GM12878 (cell line): ENCODE results near the gene PPRC1.

Experiments
- JUNB ChIP-seq: IDR thresholded peaks from 2 replicates; pipeline ENCODE4 v1.6.1; 2016; ENCODE audit warnings: antibody characterized with exemption, mild to moderate bottlenecking
- POLR2AphosphoS5 ChIP-seq: IDR thresholded peaks from 2 replicates; pipeline ENCODE4 v1.6.1; 2011; ENCODE audit warnings: mild to moderate bottlenecking, low read length, inconsistent platforms
- RAD21 ChIP-seq: IDR thresholded peaks from 2 replicates; pipeline ENCODE4 v1.6.1; 2011; ENCODE audit warnings: mild to moderate bottlenecking, low read depth, low read length, moderate library complexity; ENCODE audit not compliant: insufficient read depth
- RELB ChIP-seq: fragments of 450-650 bp; IDR thresholded peaks from 2 replicates; pipeline ENCODE4 v1.6.1; 2017; ENCODE audit warnings: low read depth, mild to moderate bottlenecking, moderate library complexity
- SMC3 ChIP-seq: IDR thresholded peaks from 2 replicates; pipeline ENCODE4 v1.6.1; 2011; ENCODE audit warnings: low read length, improper control_type of control experiment, borderline replicate concordance
- TF ChIP-seq, protein P1 (sequence below), 3 experiments: IDR thresholded peaks in 2 of 3; conservative IDR thresholded peaks in 1 of 3; 2 replicates each; pipeline ENCODE4 v1.5.1; 2011; ENCODE audit warnings: low read depth in 3 of 3, low read length in 3 of 3, mild to moderate bottlenecking in 3 of 3, control low read depth in 2 of 3, moderate library complexity in 2 of 3, inconsistent platforms in 1 of 3, mixed read lengths in 1 of 3; ENCODE audit not compliant: control insufficient read depth in 2 of 3, insufficient read depth in 1 of 3; ENCODE audit errors: extremely low read depth in 1 of 3

GRCh38 chr10:102106998-102107397 is 25.8 kb upstream of the PPRC1 start:
- TF ChIP-seq RELB (no peak), JUNB (no peak), POLR2AphosphoS5 (no peak), RAD21 (no peak), SMC3 (no peak)
- TF ChIP-seq, protein P1, sequence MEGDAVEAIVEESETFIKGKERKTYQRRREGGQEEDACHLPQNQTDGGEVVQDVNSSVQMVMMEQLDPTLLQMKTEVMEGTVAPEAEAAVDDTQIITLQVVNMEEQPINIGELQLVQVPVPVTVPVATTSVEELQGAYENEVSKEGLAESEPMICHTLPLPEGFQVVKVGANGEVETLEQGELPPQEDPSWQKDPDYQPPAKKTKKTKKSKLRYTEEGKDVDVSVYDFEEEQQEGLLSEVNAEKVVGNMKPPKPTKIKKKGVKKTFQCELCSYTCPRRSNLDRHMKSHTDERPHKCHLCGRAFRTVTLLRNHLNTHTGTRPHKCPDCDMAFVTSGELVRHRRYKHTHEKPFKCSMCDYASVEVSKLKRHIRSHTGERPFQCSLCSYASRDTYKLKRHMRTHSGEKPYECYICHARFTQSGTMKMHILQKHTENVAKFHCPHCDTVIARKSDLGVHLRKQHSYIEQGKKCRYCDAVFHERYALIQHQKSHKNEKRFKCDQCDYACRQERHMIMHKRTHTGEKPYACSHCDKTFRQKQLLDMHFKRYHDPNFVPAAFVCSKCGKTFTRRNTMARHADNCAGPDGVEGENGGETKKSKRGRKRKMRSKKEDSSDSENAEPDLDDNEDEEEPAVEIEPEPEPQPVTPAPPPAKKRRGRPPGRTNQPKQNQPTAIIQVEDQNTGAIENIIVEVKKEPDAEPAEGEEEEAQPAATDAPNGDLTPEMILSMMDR (IDR thresholded peaks at IDR 0.05 in 2 of 3, conservative IDR thresholded peaks at IDR 0.05 in 1 of 3; ENCODE audit: control insufficient read depth in 2 of 3, extremely low read depth in 1 of 3, insufficient read depth in 1 of 3, low read depth in 3 of 3, low read length in 3 of 3): no peak
